GM19455 (cell line): ENCODE results near the gene REXO4.

ENCODE experiments used
- ATAC-seq: cut with Tn5 transposase; IDR thresholded peaks from one replicate; pipeline ENCODE4 v1.9.1; 2021; ENCODE audit not compliant: unreplicated experiment

REXO4 gene

DNA sequence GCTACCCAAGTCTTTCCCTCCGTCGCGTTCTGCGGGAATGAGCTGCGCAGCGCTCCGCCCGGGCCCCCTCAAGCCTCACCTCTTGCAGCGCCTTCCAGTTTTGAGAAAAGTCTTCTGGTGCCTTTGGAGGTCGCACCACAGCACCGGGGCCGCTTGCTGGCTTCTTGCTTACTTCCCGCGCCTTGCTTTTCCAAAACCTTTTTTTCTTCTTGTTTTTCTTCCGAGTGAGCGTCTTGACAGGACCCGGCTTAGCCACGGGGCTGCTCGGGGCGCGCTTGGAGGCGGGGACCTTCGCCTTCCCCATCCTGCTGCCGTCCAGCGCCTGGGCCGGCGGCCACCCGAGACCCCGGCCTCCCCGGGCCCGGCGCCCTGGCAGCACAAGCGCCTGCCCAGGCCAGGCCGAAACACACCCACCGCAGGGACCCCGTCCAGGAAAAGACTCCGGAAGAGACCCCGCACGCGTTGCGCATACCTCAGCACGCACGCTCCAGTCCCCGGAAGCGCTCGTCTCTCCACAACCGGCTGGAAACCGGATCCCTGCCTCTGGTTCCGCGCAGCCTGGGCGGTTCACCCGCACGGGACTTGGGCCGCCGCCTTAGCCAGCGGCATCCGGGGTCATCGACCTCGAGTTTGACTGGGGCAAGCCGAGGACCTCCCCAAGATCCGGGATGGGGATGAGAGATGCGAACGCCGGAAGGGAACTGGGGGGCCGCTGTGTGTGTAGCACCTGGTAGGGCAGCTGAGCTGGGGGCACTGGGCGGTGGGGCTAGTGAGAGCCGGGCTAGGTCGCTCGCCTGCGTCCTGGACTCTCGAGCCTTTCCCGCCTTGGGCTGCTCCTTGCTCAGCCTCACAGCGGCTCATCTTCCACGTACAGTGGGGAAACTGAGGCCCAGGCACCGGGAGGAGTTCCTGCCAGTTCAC is at the start of gene REXO4:
Gene REXO4 (minus strand): TSS at position 470 of the 921 bp plus-strand sequence. CDS start 166 bp downstream, at position 304.
- peak; percentile 65 for ATAC-seq

GRCh38 chr9:133467101-133467500 is 49.3 kb upstream of the REXO4 start:
- no peak for ATAC-seq

DNA sequence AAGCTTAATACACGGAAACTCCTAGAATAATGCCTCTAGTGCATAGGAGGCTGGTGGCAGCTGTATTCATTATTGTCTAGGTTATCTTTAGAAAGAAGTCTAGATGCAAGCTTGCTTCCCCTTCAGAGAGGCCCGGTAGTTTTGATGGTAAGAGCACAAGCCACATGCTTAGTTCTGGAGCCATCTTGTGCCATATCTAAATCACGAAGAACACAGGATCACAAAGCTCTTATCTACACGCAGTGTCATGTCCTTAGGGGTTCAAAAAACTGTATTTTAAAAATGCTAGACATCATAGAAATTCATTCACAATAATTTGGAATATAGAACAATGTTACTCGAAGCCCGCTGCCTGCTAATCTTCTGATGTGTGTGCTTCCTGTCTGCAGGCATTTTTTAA is 48.2 kb upstream of the REXO4 start:
- no peak for ATAC-seq

- no peak for ATAC-seq
Observed at GRCh38 chr9:133464638-133465037, 46.8 kb upstream of the REXO4 start.

GRCh38 chr9:133463864-133464615 is 46.2 kb upstream of the REXO4 start:
- ATAC-seq: no peak

- no peak for ATAC-seq
Observed at GRCh38 chr9:133463234-133463863, 45.5 kb upstream of the REXO4 start.

- no peak for ATAC-seq
Observed at GRCh38 chr9:133461975-133462374, 44.2 kb upstream of the REXO4 start.

DNA sequence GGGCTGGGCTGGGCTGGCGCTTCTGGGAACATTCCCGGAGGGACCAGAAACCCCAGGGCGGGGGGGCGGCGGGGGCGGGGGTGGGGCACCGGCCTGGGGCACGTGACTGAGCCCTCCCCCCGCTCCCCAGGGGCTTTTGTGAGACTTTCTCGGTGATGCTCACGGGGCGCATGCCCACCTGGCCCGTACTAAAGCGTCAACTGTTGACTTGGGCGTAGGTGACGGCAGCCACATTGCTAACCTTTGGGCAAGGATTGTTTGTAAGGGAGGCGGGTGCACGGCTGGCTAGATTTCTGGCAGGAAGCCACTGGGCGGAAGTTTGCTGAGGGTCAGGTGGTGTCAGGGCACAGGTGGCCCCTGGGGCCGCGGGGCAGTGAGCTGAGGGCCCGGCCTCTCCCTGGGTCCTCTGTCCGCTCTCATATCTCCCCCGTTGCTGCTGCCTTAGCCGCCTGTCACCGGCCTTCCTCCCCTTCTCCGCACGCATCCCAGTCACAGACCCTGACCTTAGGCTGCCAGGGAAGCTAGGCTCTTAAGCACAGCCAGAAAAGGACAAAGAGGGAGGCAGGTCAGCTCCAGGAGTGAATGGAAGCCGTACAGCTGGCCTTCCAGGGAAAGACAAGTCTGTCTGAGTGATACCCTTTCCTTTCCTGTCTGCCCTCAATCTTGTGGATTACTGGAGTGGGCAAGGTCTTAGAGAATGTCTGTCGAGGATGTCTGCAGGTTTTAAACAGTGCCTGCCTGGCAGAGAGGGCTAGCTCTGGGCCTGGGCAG is 42.8 kb upstream of the REXO4 start:
- peak; percentile 10 for ATAC-seq

DNA sequence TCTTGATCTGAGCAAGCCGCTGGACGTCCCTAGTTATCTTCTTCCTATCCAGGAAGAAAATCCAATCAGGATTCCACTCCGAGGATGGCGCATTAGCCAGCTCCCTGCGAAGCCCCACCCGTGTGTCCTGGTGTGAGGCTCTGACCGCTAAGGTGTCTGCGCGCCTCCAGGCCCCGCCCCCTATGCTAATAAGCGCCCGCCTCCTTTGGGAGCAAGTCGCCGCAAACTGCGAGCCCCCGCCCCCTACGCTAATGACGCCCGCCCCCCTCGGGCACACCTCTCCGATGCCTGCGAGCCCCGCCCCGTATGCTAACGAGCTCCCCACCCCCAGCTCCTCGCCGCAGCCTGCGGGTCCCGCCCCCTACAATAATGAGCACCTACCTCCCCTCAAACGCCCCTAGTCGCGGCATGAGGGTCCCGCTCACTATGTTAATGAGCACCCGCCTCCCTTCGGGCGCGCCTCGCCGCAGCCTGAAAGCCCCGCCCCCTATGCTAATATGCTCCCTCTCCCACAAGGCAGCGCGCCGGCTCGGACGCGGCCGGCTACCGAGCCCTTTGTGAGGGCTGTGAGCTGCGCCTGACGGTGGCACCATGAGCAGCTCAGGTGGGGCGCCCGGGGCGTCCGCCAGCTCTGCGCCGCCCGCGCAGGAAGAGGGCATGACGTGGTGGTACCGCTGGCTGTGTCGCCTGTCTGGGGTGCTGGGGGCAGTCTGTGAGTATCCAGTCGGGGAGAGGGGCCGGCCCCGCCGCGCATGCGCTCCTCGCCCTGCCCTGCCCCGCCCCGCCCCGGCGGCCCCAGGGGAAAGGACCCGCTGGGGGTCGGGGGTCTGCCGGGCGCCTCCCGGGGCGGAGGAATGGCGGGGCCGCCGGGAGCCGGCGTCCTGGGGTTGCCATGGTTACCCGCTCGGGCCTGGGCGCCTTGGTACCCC is 41.9 kb upstream of the REXO4 start, which contains the start of gene CACFD1:
Gene CACFD1 (plus strand): TSS at position 503 of the 929 bp plus-strand sequence. CDS start 89 bp downstream, at position 592.
- peak; percentile 71 for ATAC-seq

- no peak for ATAC-seq
Observed at GRCh38 chr9:133458643-133459312, 41.0 kb upstream of the REXO4 start.

- no peak for ATAC-seq
Observed at GRCh38 chr9:133457748-133458147, 39.9 kb upstream of the REXO4 start.

- ATAC-seq: no peak
Observed at GRCh38 chr9:133457233-133457632, 39.4 kb upstream of the REXO4 start.

DNA sequence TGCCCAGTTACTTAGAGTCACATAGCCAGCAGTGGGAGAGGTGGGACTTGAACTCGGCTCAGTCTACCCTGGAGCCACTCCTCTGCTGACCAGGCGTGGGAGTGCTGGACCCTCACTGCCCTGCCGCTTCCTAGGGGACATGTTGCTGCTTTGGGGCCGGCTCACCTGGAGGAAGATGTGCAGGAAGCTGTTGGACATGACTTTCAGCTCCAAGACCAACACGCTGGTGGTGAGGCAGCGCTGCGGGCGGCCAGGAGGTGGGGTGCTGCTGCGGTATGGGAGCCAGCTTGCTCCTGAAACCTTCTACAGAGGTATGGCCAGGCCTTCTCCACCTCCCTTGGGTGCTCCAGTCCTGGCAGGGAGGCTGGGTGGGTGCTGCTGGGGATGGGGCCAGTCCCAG is 38.6 kb upstream of the REXO4 start:
- ATAC-seq: no peak

DNA sequence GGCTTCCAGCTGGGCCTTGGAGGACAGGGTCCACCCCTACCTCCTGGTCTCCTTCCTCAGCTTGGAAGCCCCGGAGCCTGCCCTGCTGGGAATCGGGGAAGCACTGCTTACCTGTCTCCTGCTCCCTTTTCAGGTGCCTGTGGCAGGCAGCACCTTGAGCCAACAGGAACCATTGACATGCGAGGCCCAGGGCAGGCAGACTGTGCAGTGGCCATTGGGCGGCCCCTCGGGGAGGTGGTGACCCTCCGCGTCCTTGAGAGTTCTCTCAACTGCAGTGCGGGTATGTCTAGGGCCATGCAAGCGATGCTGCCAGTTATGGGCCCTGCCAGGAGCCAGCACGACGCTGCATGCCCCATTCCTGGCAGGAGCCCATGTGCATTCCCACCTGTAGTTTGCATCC is 38.1 kb upstream of the REXO4 start:
- ATAC-seq: no peak

- ATAC-seq: no peak
Observed at GRCh38 chr9:133454943-133455673, 37.3 kb upstream of the REXO4 start.

GRCh38 chr9:133454325-133454724 is 36.5 kb upstream of the REXO4 start:
- no peak for ATAC-seq

DNA sequence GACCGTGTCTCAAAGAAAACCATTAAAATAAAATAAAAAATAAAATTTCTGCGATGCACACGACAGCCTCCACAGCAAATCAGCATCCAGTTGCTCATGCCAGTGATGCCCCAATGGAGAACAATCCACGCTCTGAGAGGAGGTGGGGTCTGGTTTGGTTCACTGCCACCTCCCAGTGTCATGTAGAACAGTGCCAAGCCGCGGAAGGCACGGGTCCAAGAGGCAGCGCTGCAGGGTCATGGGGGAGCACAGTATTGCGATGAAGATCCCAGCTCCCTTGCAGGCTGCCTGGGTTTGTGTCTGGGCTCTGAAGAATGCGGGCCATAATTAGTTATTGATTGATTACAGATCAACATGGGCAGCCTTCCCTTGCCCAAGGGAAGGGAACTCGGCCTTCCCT is 35.8 kb upstream of the REXO4 start:
- ATAC-seq: no peak

DNA sequence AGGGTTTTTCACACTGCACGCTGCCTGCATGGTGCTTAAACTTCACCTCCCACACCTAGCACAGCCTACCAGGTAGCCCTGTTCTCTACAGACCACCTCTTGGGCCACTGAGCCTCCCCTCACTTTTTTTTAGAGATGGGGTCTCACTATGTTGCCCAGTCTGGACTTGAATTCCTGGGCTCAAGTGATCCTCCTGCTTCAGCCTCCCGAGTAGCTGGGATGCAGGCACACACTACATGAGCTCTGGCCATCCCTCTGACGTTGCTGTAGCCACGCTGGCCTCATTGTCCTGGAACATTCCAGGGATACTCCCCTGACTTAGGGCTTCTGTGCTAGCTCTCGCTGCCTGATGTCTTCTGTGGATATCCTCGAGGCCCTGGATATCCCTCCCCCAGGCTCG is 34.8 kb upstream of the REXO4 start:
- ATAC-seq: no peak
